ENCODE results near the gene RIT2.

The RIT2 gene

DNA sequence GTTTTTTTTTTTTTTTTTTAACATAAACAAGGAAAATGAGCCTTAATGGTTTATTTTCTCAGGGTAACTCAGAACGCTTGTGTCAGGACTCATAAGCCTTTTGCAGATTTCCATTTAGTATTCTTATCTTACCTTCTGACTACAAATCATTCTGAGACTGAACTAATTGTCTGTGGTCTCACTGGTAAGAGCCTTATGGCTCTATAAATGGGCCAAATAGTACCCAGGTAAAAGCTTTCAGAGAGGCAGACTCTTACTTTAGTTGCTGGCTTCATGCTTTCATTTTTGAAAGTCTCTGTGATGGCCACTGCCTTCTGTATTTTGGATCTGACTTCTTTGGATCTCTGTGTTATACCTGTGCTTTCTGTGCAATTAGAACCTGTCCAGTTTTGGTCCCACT is 403.4 kb downstream of the RIT2 start:
- H3K4me2 ChIP-seq (ENCODE audit: low read length): no peak overlapping the region

DNA sequence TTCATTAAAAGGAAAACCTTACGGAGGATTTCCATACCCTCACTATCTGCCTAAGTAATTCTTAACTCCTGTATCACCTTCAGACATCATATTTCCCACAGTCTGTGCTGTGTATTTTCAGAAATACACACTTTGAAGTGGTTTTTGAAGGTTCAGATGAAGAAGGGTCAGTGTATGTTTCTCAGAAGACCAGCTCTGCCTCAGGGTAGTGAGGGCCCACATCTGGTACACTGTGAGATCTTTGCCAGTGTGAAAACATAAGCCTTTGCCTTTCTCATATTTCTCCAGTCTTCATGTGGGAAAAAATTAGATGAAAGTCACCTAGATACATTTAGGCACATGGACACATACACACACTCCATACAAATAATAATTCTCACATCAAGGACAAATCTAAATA is 408.4 kb downstream of the RIT2 start:
- Histone ChIP-seq H3K9ac (ENCODE audit: low read depth, low read length) (no peak overlapping the region), H3K4me1 (ENCODE audit: control insufficient read depth, insufficient read depth, low read length) (no peaks in the 10 kb centered on the region), H3K4me2 (ENCODE audit: low read length) (no peak overlapping the region), H3K4me3 (ENCODE audit: low read length) (no peak overlapping the region), H3K9me3 (replicated peaks; ENCODE audit: low read length) (no peaks in the 10 kb centered on the region), H3K36me3 (ENCODE audit: insufficient read depth, low read length) (no peaks in the 10 kb centered on the region), H3K27me3 (ENCODE audit: control insufficient read depth, insufficient read depth, low read length) (no peaks in the 10 kb centered on the region)

More for the DNA sequence above, 403.4 kb downstream of the RIT2 start:
- Histone ChIP-seq H3K9me3 (replicated peaks; ENCODE audit: low read length) (no peaks in the 10 kb centered on the region), H3K4me1 (ENCODE audit: control insufficient read depth, insufficient read depth, low read length) (no peaks in the 10 kb centered on the region), H3K36me3 (ENCODE audit: insufficient read depth, low read length) (no peaks in the 10 kb centered on the region), H3K27me3 (ENCODE audit: control insufficient read depth, insufficient read depth, low read length) (no peaks in the 10 kb centered on the region), H3K9ac (ENCODE audit: low read depth, low read length) (no peak overlapping the region), H3K4me3 (ENCODE audit: low read length) (no peak overlapping the region)

DNA sequence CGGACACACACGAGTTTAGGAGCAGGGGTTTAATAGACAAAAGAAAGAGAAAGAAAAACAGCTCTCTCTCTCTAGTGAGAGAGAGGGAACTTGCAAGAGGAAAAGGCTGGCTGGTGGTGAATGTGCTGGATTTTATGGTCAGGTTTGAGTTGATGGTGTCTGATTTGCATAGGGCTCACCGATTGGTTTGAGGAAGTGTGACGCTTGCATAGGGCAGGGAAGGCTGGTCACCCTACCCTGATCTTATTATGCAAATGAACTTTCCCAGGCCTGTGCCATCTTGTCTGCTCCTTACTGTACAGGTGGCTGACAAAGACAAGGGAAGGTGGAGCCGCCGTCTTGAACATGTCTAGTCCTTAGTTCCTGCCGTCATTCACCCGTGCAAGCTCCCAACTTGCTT is 408.9 kb downstream of the RIT2 start:
- no peak overlapping the region for H3K9ac ChIP-seq (ENCODE audit: low read depth, low read length)
- no peak overlapping the region for H3K4me3 ChIP-seq (ENCODE audit: low read length)
- no peaks in the 10 kb centered on the region for H3K9me3 ChIP-seq (replicated peaks; ENCODE audit: low read length)
- H3K4me2 ChIP-seq (ENCODE audit: low read length): peak overlapping the region; percentile 62
- H3K36me3 ChIP-seq (ENCODE audit: insufficient read depth, low read length): no peaks in the 10 kb centered on the region
- no peaks in the 10 kb centered on the region for H3K4me1 ChIP-seq (ENCODE audit: control insufficient read depth, insufficient read depth, low read length)
- H3K27me3 ChIP-seq (ENCODE audit: control insufficient read depth, insufficient read depth, low read length): no peaks in the 10 kb centered on the region

DNA sequence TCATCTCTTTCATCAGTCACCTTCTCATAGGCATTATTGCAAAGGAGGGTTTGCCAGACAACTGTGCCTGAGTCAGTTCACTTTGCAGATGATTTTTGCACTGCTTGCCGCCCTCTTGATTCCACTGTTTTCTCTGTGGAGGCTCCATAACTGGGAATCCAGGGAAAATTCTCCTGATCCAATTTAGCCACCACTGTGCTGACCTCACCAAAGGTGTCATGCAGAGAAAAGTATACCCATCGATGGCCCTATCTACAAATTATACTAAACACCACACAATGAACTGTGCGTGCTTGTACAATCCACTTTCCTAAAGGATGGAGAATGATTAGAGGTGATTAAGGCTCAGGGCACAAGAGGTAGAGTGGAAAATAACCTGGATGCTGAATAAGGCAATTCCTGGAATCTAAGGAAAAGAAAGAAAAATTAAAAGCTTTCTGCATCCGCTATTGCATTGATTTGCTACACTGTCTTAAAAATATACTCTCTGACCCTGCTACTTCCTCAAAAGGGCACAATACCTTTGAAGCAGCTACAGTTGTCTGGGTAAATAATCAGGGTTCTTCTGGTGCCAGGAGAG is 409.4 kb downstream of the RIT2 start:
- Histone ChIP-seq H3K4me1 (ENCODE audit: control insufficient read depth, insufficient read depth, low read length) (no peaks in the 10 kb centered on the region), H3K27me3 (ENCODE audit: control insufficient read depth, insufficient read depth, low read length) (no peaks in the 10 kb centered on the region), H3K9ac (ENCODE audit: low read depth, low read length) (no peak overlapping the region), H3K4me2 (ENCODE audit: low read length) (peak overlapping the region; percentile 62), H3K36me3 (ENCODE audit: insufficient read depth, low read length) (no peaks in the 10 kb centered on the region), H3K9me3 (replicated peaks; ENCODE audit: low read length) (no peaks in the 10 kb centered on the region), H3K4me3 (ENCODE audit: low read length) (no peak overlapping the region)
